ENCODE measurements around the gene TBCD.

DNA sequence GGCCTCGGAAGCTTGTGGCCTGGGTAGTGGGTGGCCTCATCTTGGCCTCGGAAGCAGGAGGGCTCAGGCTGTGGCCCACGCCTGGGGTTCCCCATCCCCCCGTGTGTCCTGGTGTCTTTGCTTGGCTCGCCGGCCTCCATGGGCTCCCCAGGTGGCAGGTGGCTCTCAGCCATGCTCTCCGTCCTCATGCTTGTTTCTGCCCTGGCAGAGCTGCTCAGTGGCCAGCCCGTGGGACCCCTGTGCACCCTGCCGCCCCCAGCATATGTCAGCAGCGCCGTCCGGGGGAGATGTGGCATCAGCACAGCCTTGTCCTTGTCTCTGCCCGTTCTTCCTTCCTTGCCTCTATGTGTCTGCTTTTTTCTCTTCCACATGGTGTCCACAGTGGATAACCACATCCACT is 38.5 kb downstream of the TBCD start:
- TF ChIP-seq, protein P1, sequence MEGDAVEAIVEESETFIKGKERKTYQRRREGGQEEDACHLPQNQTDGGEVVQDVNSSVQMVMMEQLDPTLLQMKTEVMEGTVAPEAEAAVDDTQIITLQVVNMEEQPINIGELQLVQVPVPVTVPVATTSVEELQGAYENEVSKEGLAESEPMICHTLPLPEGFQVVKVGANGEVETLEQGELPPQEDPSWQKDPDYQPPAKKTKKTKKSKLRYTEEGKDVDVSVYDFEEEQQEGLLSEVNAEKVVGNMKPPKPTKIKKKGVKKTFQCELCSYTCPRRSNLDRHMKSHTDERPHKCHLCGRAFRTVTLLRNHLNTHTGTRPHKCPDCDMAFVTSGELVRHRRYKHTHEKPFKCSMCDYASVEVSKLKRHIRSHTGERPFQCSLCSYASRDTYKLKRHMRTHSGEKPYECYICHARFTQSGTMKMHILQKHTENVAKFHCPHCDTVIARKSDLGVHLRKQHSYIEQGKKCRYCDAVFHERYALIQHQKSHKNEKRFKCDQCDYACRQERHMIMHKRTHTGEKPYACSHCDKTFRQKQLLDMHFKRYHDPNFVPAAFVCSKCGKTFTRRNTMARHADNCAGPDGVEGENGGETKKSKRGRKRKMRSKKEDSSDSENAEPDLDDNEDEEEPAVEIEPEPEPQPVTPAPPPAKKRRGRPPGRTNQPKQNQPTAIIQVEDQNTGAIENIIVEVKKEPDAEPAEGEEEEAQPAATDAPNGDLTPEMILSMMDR (conservative IDR thresholded peaks at IDR 0.05; ENCODE audit: low read length), result no peak
- no peak for TF ChIP-seq EZH2phosphoT487 (IDR thresholded peaks at IDR 0.05; ENCODE audit: borderline replicate concordance, low read depth, low read length)

Data from OCI-LY7 (cell line).